BE2C (cell line): ENCODE data around the gene CBX4.

Experiments used
- DNase-seq: peaks from one replicate; pipeline ENCODE4 v3.0.0-alpha.2; 2020
- H3K27me3 ChIP-seq: fragments of 250-450 bp; sonication (Bioruptor Pico); 2 replicates; pipeline ENCODE4 v1.5.1; 2020; ENCODE audit warnings: mild to moderate bottlenecking
- H3K36me3 ChIP-seq: fragments of 250-450 bp; sonication (Bioruptor Pico); 2 replicates; pipeline ENCODE4 v1.5.1; 2020; ENCODE audit warnings: mild to moderate bottlenecking
- H3K4me1 ChIP-seq: fragments of 250-450 bp; sonication (Bioruptor Pico); 2 replicates; pipeline ENCODE4 v1.5.1; 2020
- H3K4me3 ChIP-seq: 2 replicates; pipeline ENCODE4 v1.5.1; 2011; ENCODE audit warnings: low read depth, low read length
- H3K9me3 ChIP-seq: fragments of 250-450 bp; sonication (Bioruptor Pico); 2 replicates; pipeline ENCODE4 v1.5.1; 2020
- CTCF ChIP-seq: IDR thresholded peaks from 2 replicates; pipeline ENCODE4 v1.5.1; 2012; ENCODE audit warnings: mild to moderate bottlenecking, low read depth, low read length

CBX4 gene

GRCh38 chr17:79783891-79784290, 55.3 kb downstream of the CBX4 start:
- Histone ChIP-seq H3K27me3 (no peaks in the 10 kb centered on the region), H3K9me3 (no peaks in the 10 kb centered on the region), H3K4me3 (no peak overlapping the region), H3K4me1 (no peaks in the 10 kb centered on the region), H3K36me3 (peaks cover 46% of the 10 kb centered on the region)
- TF ChIP-seq CTCF: no peak
- no peak for DNase-seq
